ENCODE results near the gene MME. TPM values are rescaled to one million over a fixed set of nuclear protein-coding genes. Genes with fewer than 3 reads are reported as not detected.

MME gene
- total RNA-seq, 4 donors from 2014 or later = 1.5 to 81.7 (median 20.5) TPM

- Histone ChIP-seq H3K27ac (no peak overlapping the region), H3K4me3 (no peak overlapping the region), H3K27me3 (no peaks in the 10 kb centered on the region), H3K9me3 (no peaks in the 10 kb centered on the region), H3K4me1 (no peaks in the 10 kb centered on the region), H3K36me3 (no peaks in the 10 kb centered on the region)
- ATAC-seq = no peak
- TF ChIP-seq CTCF (IDR thresholded peaks at IDR 0.05) = no peak
- no peak for TF ChIP-seq EP300 (IDR thresholded peaks at IDR 0.05)
- no peak for TF ChIP-seq POLR2A (IDR thresholded peaks at IDR 0.05)
- no peak for TF ChIP-seq POLR2AphosphoS5 (IDR thresholded peaks at IDR 0.05)
- 0 to 28% methylated on average over 1 to 2 of the region's 2 CpGs for WGBS, 2 donors (ENCODE audit: low coverage in 1 of 2)
These were observed 21.3 kb downstream of the MME start for GRCh38 chr3:155101398-155101797.

GRCh38 chr3:155102329-155102728 is 22.2 kb downstream of the MME start:
- no peaks in the 10 kb centered on the region for H3K9me3 ChIP-seq
- H3K4me3 ChIP-seq = no peak overlapping the region
- ATAC-seq = no peak
- no peaks in the 10 kb centered on the region for H3K4me1 ChIP-seq
- TF ChIP-seq EP300 (IDR thresholded peaks at IDR 0.05) (no peak), POLR2AphosphoS5 (IDR thresholded peaks at IDR 0.05) (no peak), POLR2A (IDR thresholded peaks at IDR 0.05) (no peak), CTCF (IDR thresholded peaks at IDR 0.05) (no peak)
- no peaks in the 10 kb centered on the region for H3K36me3 ChIP-seq
- 88 to 95% methylated on average over 1 to 2 of the region's 2 CpGs for WGBS, 2 donors (ENCODE audit: low coverage in 1 of 2)
- no peak overlapping the region for H3K27ac ChIP-seq
- H3K27me3 ChIP-seq = no peaks in the 10 kb centered on the region

- ATAC-seq = no peak
- H3K4me3 ChIP-seq = no peak overlapping the region
- WGBS, 2 donors (ENCODE audit: low coverage in 1 of 2) = 90 to 94% methylated on average over 1 to 2 of the region's 2 CpGs
- H3K27ac ChIP-seq = no peak overlapping the region
- H3K36me3 ChIP-seq = no peaks in the 10 kb centered on the region
- no peaks in the 10 kb centered on the region for H3K27me3 ChIP-seq
- no peaks in the 10 kb centered on the region for H3K9me3 ChIP-seq
- no peaks in the 10 kb centered on the region for H3K4me1 ChIP-seq
- TF ChIP-seq EP300 (IDR thresholded peaks at IDR 0.05) (no peak), POLR2AphosphoS5 (IDR thresholded peaks at IDR 0.05) (no peak), POLR2A (IDR thresholded peaks at IDR 0.05) (no peak), CTCF (IDR thresholded peaks at IDR 0.05) (no peak)
These were observed 23.6 kb downstream of the MME start for GRCh38 chr3:155103686-155104085.

GRCh38 chr3:155106119-155106518 is 26.0 kb downstream of the MME start:
- Histone ChIP-seq H3K9me3 (no peaks in the 10 kb centered on the region), H3K4me1 (no peaks in the 10 kb centered on the region), H3K36me3 (no peaks in the 10 kb centered on the region), H3K27me3 (no peaks in the 10 kb centered on the region), H3K4me3 (no peak overlapping the region), H3K27ac (no peak overlapping the region)
- TF ChIP-seq POLR2AphosphoS5 (IDR thresholded peaks at IDR 0.05) (no peak), POLR2A (IDR thresholded peaks at IDR 0.05) (no peak), CTCF (IDR thresholded peaks at IDR 0.05) (no peak), EP300 (IDR thresholded peaks at IDR 0.05) (no peak)
- ATAC-seq = no peak
- 37 to 40% methylated on average over 1 to 2 of the region's 2 CpGs for WGBS, 2 donors (ENCODE audit: low coverage in 1 of 2)

GRCh38 chr3:155110022-155110421 is 29.9 kb downstream of the MME start:
- WGBS, 2 donors (ENCODE audit: low coverage in 1 of 2) = 44 to 58% methylated on average over 3 of the region's 4 CpGs
- ATAC-seq = no peak
- H3K9me3 ChIP-seq = no peaks in the 10 kb centered on the region
- H3K4me3 ChIP-seq = no peak overlapping the region
- H3K4me1 ChIP-seq = no peaks in the 10 kb centered on the region
- H3K27ac ChIP-seq = no peak overlapping the region
- H3K27me3 ChIP-seq = no peaks in the 10 kb centered on the region
- no peaks in the 10 kb centered on the region for H3K36me3 ChIP-seq
- no peak for TF ChIP-seq POLR2A (IDR thresholded peaks at IDR 0.05)
- TF ChIP-seq POLR2AphosphoS5 (IDR thresholded peaks at IDR 0.05) = no peak
- TF ChIP-seq CTCF (IDR thresholded peaks at IDR 0.05) = no peak
- no peak for TF ChIP-seq EP300 (IDR thresholded peaks at IDR 0.05)
